GM12878 (cell line): ENCODE measurements around the gene MLN. TPM values are rescaled to one million over a fixed set of nuclear protein-coding genes. Genes with fewer than 3 reads are reported as not detected.

ENCODE experiments used
- ATAC-seq: fragments of 200-7000 bp; cut with Tn5 transposase; 3 replicates; pipeline ENCODE4 v1.9.1; 2020; ENCODE audit warnings: mild to moderate bottlenecking, moderate library complexity
- BruUV-seq: library from RNA; stranded (reverse); fragments of 400-500 nt; replicated peaks from 2 replicates; lab custom pipeline; 2021; lab: Mats Ljungman, UMichigan
- CTCF ChIA-PET: fragments of 300-600 bp; sonication (Branson Sonifier 250); formaldehyde crosslinking; extraction: SDS; loops from one replicate; lab custom pipeline; 2021; ENCODE audit warnings: inconsistent platforms; lab: Yijun Ruan, JAX
- POLR2A ChIA-PET: fragments of 350-600 bp; formaldehyde crosslinking; extraction: SDS; loops from one replicate; lab custom pipeline; 2021; ENCODE audit warnings: inconsistent platforms; lab: Charles Lee
- RAD21 ChIA-PET: fragments of 300-600 bp; sonication (Branson Sonifier 250); formaldehyde crosslinking; loops from one replicate; lab custom pipeline; 2023; ENCODE audit warnings: antibody characterized with exemption; ENCODE audit not compliant: unreplicated experiment; lab: Charles Lee
- SMC1A ChIA-PET: fragments of 300-600 bp; sonication (Branson Sonifier 250); formaldehyde crosslinking; loops from one replicate; lab custom pipeline; 2023; ENCODE audit not compliant: unreplicated experiment, uncharacterized antibody; lab: Charles Lee
- DNase-seq: peaks from one replicate; pipeline ENCODE4 v3.0.0-alpha.2; 2011; ENCODE audit warnings: low read depth, low spot score
- FAIRE-seq: peaks from 3 replicates; lab custom pipeline; 2011; peaks lifted over from hg19 to GRCh38; lab: Jason Lieb, UNC
- H2AFZ ChIP-seq: 2 replicates; pipeline ENCODE4 v1.6.0; 2011; ENCODE audit warnings: low read depth, low read length, control low read depth; ENCODE audit not compliant: control insufficient read depth
- H3K27ac ChIP-seq: 2 replicates; pipeline ENCODE4 v1.5.1; 2011; ENCODE audit warnings: control low read depth; ENCODE audit not compliant: control insufficient read depth, insufficient read depth
- H3K27me3 ChIP-seq, 2 experiments: replicated peaks in 1 of 2; 2 replicates each; pipeline versions ENCODE4 v1.6.0 to v1.6.1; 2011; ENCODE audit warnings: low read length in 1 of 2; ENCODE audit not compliant: control insufficient read depth in 2 of 2, insufficient read depth in 2 of 2
- H3K36me3 ChIP-seq, 2 experiments: 2 replicates each; pipeline ENCODE4 v1.5.1; 2011; ENCODE audit warnings: low read length in 1 of 2; ENCODE audit not compliant: control insufficient read depth in 2 of 2, insufficient read depth in 2 of 2
- H3K4me1 ChIP-seq: 2 replicates; pipeline ENCODE4 v1.6.1; 2011; ENCODE audit warnings: mild to moderate bottlenecking, low read length, moderate library complexity, mixed read lengths; ENCODE audit not compliant: control insufficient read depth, insufficient read depth
- H3K4me2 ChIP-seq: 2 replicates; pipeline ENCODE4 v1.6.0; 2011; ENCODE audit warnings: control low read depth; ENCODE audit not compliant: control insufficient read depth, insufficient read depth
- H3K4me3 ChIP-seq: fragments of 200-600 bp; sonication (generic); 2 replicates; pipeline ENCODE4 v1.5.1; 2016
- H3K79me2 ChIP-seq: 2 replicates; pipeline ENCODE4 v1.6.0; 2011; ENCODE audit warnings: low read length; ENCODE audit not compliant: control insufficient read depth, insufficient read depth
- H3K9ac ChIP-seq: 2 replicates; pipeline ENCODE4 v1.8.0; 2011; ENCODE audit warnings: low read length, control low read depth, mixed read lengths; ENCODE audit not compliant: control insufficient read depth, insufficient read depth
- H3K9me3 ChIP-seq: replicated peaks from 3 replicates; pipeline ENCODE4 v1.5.1; 2011; ENCODE audit warnings: mild to moderate bottlenecking, low read length; ENCODE audit not compliant: control insufficient read depth, insufficient read depth
- H4K20me1 ChIP-seq: 2 replicates; pipeline ENCODE4 v1.6.0; 2011; ENCODE audit not compliant: control insufficient read depth, insufficient read depth
- CHD2 ChIP-seq: IDR thresholded peaks from 2 replicates; pipeline ENCODE4 v1.6.1; 2011; ENCODE audit warnings: low read depth, low read length, improper control_type of control experiment, borderline replicate concordance
- CTCF ChIP-seq, 3 experiments: IDR thresholded peaks in 2 of 3; conservative IDR thresholded peaks in 1 of 3; 2 replicates each; pipeline ENCODE4 v1.5.1; 2011; ENCODE audit warnings: low read depth in 3 of 3, low read length in 3 of 3, mild to moderate bottlenecking in 3 of 3, control low read depth in 2 of 3, moderate library complexity in 2 of 3, inconsistent platforms in 1 of 3, mixed read lengths in 1 of 3; ENCODE audit not compliant: control insufficient read depth in 2 of 3, insufficient read depth in 1 of 3; ENCODE audit errors: extremely low read depth in 1 of 3
- E2F8 ChIP-seq: fragments of 450-650 bp; IDR thresholded peaks from 2 replicates; pipeline ENCODE4 v1.6.1; 2018; ENCODE audit warnings: mild to moderate bottlenecking, low read depth, moderate library complexity; ENCODE audit not compliant: partially characterized antibody
- HDAC6 ChIP-seq: fragments of 200-600 bp; sonication (generic); IDR thresholded peaks from one replicate; pipeline ENCODE4 v1.8.0; 2017; ENCODE audit warnings: antibody characterized with exemption; ENCODE audit not compliant: unreplicated experiment
- IKZF2 ChIP-seq, 2 experiments: fragments of 450-650 bp; IDR thresholded peaks; 2 replicates each; pipeline ENCODE4 v1.6.1; 2017; ENCODE audit warnings: mild to moderate bottlenecking in 2 of 2, moderate library complexity in 2 of 2
- JUNB ChIP-seq: IDR thresholded peaks from 2 replicates; pipeline ENCODE4 v1.6.1; 2016; ENCODE audit warnings: antibody characterized with exemption, mild to moderate bottlenecking
- RAD21 ChIP-seq: IDR thresholded peaks from 2 replicates; pipeline ENCODE4 v1.6.1; 2011; ENCODE audit warnings: mild to moderate bottlenecking, low read depth, low read length, moderate library complexity; ENCODE audit not compliant: insufficient read depth
- RELA ChIP-seq: fragments of 450-650 bp; IDR thresholded peaks from 2 replicates; pipeline ENCODE4 v1.8.0; 2014; ENCODE audit warnings: borderline replicate concordance; ENCODE audit not compliant: partially characterized antibody
- SKIL ChIP-seq: fragments of 450-650 bp; IDR thresholded peaks from 2 replicates; pipeline ENCODE4 v1.6.1; 2017; ENCODE audit warnings: mild to moderate bottlenecking, low read depth, inconsistent platforms; ENCODE audit not compliant: poor library complexity, severe bottlenecking
- SMC3 ChIP-seq: IDR thresholded peaks from 2 replicates; pipeline ENCODE4 v1.6.1; 2011; ENCODE audit warnings: low read length, improper control_type of control experiment, borderline replicate concordance
- TAF1 ChIP-seq: IDR thresholded peaks from 2 replicates; pipeline ENCODE4 v1.6.1; 2011; ENCODE audit warnings: mild to moderate bottlenecking, low read depth, low read length, borderline replicate concordance
- ZBED1 ChIP-seq: IDR thresholded peaks from 2 replicates; pipeline ENCODE4 v1.6.1; 2016; ENCODE audit warnings: borderline replicate concordance
- WGBS: methylation state at CpG from one replicate; pipeline ENCODE4 v1.1.6; 2016; ENCODE audit warnings: low lambda C conversion rate; ENCODE audit not compliant: insufficient replicate concordance, insufficient coverage; ENCODE audit errors: missing lambda C conversion rate; 5-methylcytosine and 5-hydroxymethylcytosine counted together
- in situ Hi-C: fragments of 300-500 bp; cut with MboI; formaldehyde crosslinking; loops from 9 replicates; pipeline ENCODE4 v1.14.3; 2018; ENCODE audit warnings: mixed read lengths
- intact Hi-C: fragments of 100-400 bp; cut with micrococcal nuclease; formaldehyde crosslinking; loops from one replicate; pipeline ENCODE4 v1.14.2; 2022; ENCODE audit not compliant: unreplicated experiment
- polyA plus RNA-seq, 11 experiments: library from polyadenylated mRNA; depleted of rRNA in 4 of 11; unstranded in 6 of 11; stranded (reverse) in 5 of 11; fragments of >200 nt; fragmentation: Nextera tagmentation in 4 of 11; fragmentation: Illumina TruSeq in 1 of 11; extraction: Ambion mirVana in 4 of 11; extraction: Trizol in 1 of 11; gene quantifications; 1 replicate in 1 of 11; 2 replicates in 10 of 11; pipeline versions ENCODE4 v1.2.1 to v1.2.3, GENCODE V29; 2011 to 2016; ENCODE audit warnings: inconsistent platforms in 2 of 11, missing spikeins in 2 of 11, low read depth in 1 of 11
- total RNA-seq, 4 experiments: library from RNA; depleted of rRNA in 3 of 4; stranded (reverse); fragments of >200 nt in 3 of 4; fragmentation: Illumina TruSeq in 1 of 4; extraction: Trizol in 1 of 4; gene quantifications; 2 replicates each; pipeline versions ENCODE4 v1.2.1 to v1.2.3, GENCODE V29; 2013 to 2021

MLN gene
- total and polyA plus RNA-seq, 10 of the 15 experiments (the other 5 are each of a cell fraction or from before 2014, with no cell fraction given): not detected

- ChIA-PET CTCF (interaction anchor here (1.1 to 4.0 kb wide), 5 partner anchors 17 to 176 kb away, joined by 4 to 15 read pairs (median 6); partner anchors contain the start of gene UQCC2), POLR2A (interaction anchor here (0.7 kb wide), 1 partner anchor 392 kb away, joined by 3 read pairs; no protein-coding TSS in a partner anchor), SMC1A (interaction anchor here (1.0 kb wide), 1 partner anchor 51 kb away, joined by 3 read pairs; the partner anchor contains the start of gene UQCC2), RAD21 (interaction anchor here (0.6 kb wide), 1 partner anchor 172 kb away, joined by 3 read pairs; no protein-coding TSS in a partner anchor)
- H3K9me3 ChIP-seq: no peaks in the 10 kb centered on the region
- H3K36me3 ChIP-seq: no peaks in the 10 kb centered on the region
- ATAC-seq (peak; percentile 90), DNase-seq (no peak), FAIRE-seq (no peak)
- intact Hi-C loops: no loop called here
- H3K4me1 ChIP-seq: no peaks in the 10 kb centered on the region
- H4K20me1 ChIP-seq: no peaks in the 10 kb centered on the region
- no peak overlapping the region for H3K4me2 ChIP-seq
- BruUV-seq: no TSS peak
- H2AFZ ChIP-seq: no peak overlapping the region
- in situ Hi-C loops: no loop called here
- 12% methylated on average over 7 of the region's 7 CpGs for WGBS
- no peaks in the 10 kb centered on the region; a peak in 1 of 4 replicates for H3K27me3 ChIP-seq
- no peak overlapping the region for H3K4me3 ChIP-seq
- no peak overlapping the region for H3K27ac ChIP-seq
- H3K9ac ChIP-seq: no peak overlapping the region
- TF ChIP-seq RELA: no peak
- TF ChIP-seq RAD21: peak; percentile 56
- TF ChIP-seq SKIL: no peak
- no peak for TF ChIP-seq JUNB
- no peak for TF ChIP-seq IKZF2 (IDR thresholded peaks at IDR 0.05)
- TF ChIP-seq ZBED1: no peak
- TF ChIP-seq SMC3: peak; percentile 59; the same call in 1 of the 2 replicates
- peak; percentile 68 to 71 (median 68) for TF ChIP-seq CTCF (IDR thresholded peaks at IDR 0.05 in 2 of 3, conservative IDR thresholded peaks at IDR 0.05 in 1 of 3; ENCODE audit: control insufficient read depth in 2 of 3, extremely low read depth in 1 of 3, insufficient read depth in 1 of 3, low read depth in 3 of 3, low read length in 3 of 3)
- TF ChIP-seq CHD2: no peak
- TF ChIP-seq HDAC6: no peak
- no peak for TF ChIP-seq E2F8
- no peak for TF ChIP-seq TAF1
- no peaks in the 10 kb centered on the region for H3K79me2 ChIP-seq
These were observed 41.7 kb downstream of the MLN start for GRCh38 chr6:33761922-33762629.
